22Rv1 (cell line): ENCODE measurements around the gene CELF3.

Source experiments
- H3K27ac ChIP-seq: fragments of 450-650 bp; 2 replicates; pipeline ENCODE4 v1.5.1; 2017
- CTCF ChIP-seq: fragments of 450-650 bp; IDR thresholded peaks from 2 replicates; pipeline ENCODE4 v1.5.1; 2017; ENCODE audit warnings: mild to moderate bottlenecking
- ZFX ChIP-seq: fragments of 450-650 bp; IDR thresholded peaks from 2 replicates; pipeline ENCODE4 v1.6.1; 2017; ENCODE audit warnings: antibody characterized with exemption, borderline replicate concordance

CELF3 gene

DNA sequence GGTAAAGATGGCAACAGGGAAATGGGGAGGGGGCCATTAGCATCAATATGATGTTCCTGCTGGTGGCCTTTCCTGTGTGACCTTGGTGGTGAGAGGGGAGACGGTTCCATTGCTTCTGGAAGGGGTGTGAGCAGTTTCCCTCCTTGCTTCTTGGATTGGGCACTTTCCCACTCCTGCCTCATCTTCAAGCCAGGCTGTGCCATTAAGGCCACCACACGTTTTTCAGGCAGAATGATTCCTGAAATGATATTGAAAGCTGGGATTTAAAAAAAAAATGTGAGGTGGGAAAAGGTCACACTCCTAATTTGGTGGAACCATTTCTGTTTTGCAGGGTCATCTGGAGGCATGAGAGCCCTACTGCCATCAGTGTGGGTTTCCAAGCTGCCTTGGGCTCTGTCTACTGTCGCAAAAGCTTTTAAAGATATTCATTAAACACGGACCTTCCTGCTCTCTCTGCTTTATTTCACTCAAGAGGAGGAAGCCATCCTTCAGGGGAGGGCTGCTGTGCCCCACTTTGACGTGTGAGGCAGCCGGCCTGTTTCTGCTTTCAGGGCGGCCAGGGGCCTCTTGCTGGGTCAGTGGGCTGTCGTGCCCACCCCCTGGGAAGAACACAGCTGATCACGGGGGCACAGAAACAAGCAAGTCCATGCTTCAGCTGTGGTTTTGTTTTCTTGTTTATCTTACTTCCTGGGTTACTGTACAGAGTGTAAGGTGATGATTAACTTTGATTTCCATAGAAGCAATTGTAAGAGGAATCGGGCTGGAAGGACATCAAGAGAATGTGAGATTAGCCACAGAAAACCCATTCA is 12.8 kb upstream of the CELF3 start:
- TF ChIP-seq ZFX: no peak
- no peak for TF ChIP-seq CTCF
- H3K27ac ChIP-seq: no peak overlapping the region

DNA sequence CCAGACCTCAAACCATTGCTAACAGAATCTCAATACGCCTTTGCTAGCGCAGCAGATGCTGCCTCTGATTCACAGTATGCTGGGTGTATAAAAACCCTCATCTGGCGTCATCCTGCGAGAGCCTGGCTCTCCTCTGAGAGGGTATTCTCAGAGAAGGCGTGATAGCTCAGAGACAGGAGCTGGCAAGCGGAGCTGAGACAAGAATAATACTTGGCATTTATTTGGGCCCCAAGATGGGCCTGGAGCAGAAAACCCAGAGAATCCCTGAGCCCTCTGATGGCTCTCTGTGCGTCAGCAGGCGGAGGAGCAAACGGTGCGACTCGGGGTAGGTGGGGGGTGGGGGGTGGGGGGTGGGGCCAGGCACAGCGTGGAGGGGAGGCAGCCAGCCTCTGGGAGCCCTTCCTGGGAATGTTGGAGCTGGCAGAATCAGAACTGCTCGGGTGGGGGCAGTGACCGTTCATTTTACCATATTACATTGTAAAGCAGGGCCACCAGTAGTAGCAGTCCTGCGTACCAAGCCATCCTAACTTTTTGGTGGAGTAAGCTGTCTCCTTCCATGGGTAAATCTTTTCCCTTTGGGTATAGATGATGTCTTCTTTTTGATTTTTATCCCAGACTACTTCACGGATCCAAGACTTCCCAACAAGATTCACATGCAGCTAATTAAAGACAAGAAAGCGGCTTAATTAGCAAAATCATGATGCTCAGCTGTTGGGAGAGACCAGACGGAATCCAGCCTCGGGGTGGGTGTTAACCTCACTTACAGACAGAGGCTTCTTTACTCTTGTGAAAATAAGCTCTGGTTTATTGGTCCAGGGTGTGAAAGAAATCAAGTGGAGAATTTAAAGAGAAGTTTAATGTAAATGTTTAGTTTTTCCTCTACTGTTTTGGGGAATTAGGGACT is 11.8 kb upstream of the CELF3 start:
- H3K27ac ChIP-seq: no peak overlapping the region
- no peak for TF ChIP-seq CTCF
- no peak for TF ChIP-seq ZFX

- H3K27ac ChIP-seq: no peak overlapping the region
- no peak for TF ChIP-seq ZFX
- no peak for TF ChIP-seq CTCF
Measured at GRCh38 chr1:151723726-151724370, 7.2 kb upstream of the CELF3 start.

GRCh38 chr1:151721788-151722510 is 5.3 kb upstream of the CELF3 start:
- no peak overlapping the region for H3K27ac ChIP-seq
- TF ChIP-seq CTCF (no peak), ZFX (no peak)

DNA sequence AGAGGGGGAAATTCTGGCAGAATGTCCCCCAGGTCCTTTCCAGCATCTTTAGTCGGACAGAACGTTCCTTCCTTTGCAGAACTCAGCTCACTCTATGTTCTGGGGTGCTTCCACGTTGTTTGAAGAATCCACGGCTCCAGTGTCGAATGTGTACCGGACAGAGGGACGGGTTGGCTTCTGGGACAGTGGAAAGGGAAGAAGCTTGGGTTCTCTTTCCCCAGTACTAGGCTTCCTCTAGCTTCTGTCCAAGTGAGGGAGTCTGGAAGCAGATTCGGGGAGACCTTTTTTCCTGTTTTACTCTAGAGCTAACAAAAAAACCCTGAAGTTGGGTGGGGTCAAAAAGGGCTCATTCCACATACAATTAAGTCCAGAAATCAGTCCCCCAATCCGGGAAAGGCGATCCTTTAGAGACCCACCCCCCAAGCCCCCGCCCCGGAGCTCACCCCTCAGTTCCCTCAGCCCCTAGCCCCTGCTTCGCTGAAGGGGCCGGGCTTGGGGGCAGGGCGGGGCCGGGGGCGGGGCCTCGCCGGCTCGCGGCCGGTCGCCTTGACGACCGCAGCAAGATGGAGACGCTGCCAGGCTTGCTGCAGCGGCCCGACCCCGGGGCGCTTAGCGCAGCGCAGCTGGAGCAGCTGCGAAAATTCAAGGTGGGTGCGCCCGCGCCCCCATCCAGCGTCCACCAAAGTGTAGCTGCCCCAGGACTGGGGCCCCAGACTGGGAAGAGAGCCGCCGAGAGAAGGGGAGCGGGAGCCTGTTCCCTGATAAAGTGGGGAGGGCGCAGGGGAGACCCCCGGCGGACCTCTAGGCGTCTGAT is 4.6 kb upstream of the CELF3 start, which contains the start of gene RIIAD1:
TSS of gene RIIAD1 (plus strand) at position 549 of the 814 bp plus-strand sequence. CDS start at position 564, 15 bp downstream.
- H3K27ac ChIP-seq: no peak within 1 kb of the TSS
- no peak for TF ChIP-seq ZFX

DNA sequence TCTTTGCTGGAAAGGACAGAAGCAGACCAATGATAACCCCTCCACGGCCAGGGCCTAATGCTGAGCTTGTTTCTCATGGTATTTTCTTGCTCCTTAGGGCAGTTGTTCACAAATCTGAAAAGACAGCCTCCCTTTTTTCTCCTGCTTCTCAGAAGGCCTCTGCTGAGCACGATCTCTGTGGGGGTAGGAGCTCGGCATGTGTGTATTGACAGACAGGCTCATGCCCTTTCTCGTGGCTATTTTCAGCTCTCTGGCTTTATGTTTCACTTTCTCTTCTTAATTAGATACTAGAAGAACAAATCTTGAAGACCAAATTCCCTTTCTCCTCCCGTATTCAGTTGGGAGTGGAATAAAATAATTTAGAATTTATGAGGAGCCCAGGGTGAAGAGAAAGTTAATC is 4.0 kb upstream of the CELF3 start:
- H3K27ac ChIP-seq: no peak overlapping the region
- TF ChIP-seq ZFX (no peak), CTCF (no peak)
